LoVo (cell line): ENCODE measurements around the gene ARFGEF3.
A peak's percentile ranks its signal among the peaks of the same experiment; 100 is the strongest.
"Not testable (repeated sequence)": the region's sequence is repeated elsewhere in the genome, so short reads cannot be mapped to it uniquely, and the experiment has no call there.

Experiments used
- DNase-seq: peaks from one replicate; pipeline ENCODE4 v3.0.0-alpha.2; 2016; ENCODE audit warnings: low spot score

ARFGEF3 gene, protein sequence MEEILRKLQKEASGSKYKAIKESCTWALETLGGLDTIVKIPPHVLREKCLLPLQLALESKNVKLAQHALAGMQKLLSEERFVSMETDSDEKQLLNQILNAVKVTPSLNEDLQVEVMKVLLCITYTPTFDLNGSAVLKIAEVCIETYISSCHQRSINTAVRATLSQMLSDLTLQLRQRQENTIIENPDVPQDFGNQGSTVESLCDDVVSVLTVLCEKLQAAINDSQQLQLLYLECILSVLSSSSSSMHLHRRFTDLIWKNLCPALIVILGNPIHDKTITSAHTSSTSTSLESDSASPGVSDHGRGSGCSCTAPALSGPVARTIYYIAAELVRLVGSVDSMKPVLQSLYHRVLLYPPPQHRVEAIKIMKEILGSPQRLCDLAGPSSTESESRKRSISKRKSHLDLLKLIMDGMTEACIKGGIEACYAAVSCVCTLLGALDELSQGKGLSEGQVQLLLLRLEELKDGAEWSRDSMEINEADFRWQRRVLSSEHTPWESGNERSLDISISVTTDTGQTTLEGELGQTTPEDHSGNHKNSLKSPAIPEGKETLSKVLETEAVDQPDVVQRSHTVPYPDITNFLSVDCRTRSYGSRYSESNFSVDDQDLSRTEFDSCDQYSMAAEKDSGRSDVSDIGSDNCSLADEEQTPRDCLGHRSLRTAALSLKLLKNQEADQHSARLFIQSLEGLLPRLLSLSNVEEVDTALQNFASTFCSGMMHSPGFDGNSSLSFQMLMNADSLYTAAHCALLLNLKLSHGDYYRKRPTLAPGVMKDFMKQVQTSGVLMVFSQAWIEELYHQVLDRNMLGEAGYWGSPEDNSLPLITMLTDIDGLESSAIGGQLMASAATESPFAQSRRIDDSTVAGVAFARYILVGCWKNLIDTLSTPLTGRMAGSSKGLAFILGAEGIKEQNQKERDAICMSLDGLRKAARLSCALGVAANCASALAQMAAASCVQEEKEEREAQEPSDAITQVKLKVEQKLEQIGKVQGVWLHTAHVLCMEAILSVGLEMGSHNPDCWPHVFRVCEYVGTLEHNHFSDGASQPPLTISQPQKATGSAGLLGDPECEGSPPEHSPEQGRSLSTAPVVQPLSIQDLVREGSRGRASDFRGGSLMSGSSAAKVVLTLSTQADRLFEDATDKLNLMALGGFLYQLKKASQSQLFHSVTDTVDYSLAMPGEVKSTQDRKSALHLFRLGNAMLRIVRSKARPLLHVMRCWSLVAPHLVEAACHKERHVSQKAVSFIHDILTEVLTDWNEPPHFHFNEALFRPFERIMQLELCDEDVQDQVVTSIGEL (N-terminal part only)

DNA sequence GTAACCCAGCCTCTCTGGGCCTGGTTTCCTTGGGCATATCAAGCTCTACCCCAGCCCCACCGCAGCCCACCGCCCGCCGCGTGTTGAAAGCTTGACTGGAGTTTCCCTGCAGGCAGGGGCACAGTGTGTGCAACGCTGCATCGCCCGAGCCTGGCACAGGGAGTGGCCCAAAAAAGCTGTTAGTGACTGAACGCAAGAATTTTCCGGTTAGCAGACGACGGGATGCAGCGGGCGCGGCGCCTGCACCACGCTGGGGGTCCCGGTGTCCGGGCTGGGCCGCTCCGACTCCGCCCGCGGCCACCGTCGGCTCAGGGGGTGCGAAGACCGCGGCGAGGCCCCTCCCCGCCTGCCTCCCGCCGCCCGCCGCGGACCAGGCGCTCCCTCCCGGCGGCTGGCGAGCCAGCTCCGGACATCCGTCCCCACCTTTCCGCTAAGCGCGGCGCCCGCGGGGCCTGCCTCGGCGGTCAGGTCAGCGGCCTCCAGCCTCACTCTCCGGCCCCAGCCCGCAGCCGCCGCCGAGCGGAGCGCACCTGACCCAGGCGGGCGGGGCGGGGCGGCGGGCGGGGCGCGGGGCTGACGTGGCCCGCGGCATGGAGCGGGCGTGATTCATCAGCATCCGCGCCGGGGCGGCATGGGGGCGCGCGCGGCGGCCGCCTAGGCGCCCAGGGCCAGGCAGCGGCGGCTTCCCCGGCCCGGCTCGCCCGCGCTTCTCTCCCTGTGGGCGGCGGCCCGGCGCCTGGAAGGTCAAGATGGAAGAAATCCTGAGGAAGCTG lies at the start of gene ARFGEF3:
Gene ARFGEF3, plus strand, starts transcription at position 602 of the 773 bp plus-strand sequence. Its CDS starts 148 bp downstream, at position 750.
- DNase-seq = peak; percentile 76

DNA sequence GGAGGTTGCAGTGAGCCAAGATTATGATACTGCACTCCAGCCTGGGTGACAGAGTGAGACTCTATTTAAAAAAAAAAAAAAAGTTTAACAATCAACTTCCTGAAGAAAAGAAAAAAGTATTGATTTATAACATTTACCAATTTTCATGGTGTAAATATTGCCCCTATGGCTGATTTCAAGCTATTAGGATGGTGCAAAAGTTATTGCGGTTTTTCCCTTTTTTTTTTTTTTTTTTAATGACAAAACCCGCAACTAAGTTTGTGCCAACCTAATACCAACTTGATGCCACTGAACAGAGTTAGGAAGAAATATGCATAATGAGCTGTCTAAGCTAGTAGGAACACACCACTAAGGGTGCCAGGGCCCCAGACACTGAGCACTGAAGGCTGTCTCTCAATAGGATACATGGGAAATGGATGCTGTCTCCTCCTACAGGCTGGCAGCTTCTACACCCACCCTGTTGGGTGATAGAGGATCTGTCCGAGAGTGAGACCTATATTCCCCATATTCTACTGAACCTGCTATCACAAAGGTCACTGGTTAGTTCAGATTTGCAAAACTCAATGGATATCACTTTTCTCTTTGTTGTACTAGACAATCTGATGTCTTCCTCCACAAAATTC lies 48.0 kb upstream of the ARFGEF3 start:
- no peak for DNase-seq

DNA sequence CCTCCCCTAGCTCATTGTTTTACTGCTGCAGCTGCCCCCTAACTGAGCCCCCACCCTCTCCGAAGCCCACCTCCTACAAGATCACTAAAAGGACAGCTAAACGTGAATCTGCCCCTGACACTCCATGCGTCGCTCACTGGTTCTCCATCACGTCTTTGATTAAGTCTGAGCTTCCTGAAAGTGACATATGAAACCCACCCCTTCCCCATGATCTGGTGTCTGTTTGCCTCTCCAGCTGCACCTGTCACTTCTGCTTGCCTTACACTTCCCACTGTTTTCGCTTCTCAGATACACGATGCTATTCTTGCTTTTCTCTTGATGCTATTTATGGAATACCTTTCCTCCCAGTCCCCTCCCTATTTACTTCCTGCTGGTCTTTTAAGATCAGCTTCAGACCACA lies 46.5 kb upstream of the ARFGEF3 start:
- DNase-seq = no peak

DNA sequence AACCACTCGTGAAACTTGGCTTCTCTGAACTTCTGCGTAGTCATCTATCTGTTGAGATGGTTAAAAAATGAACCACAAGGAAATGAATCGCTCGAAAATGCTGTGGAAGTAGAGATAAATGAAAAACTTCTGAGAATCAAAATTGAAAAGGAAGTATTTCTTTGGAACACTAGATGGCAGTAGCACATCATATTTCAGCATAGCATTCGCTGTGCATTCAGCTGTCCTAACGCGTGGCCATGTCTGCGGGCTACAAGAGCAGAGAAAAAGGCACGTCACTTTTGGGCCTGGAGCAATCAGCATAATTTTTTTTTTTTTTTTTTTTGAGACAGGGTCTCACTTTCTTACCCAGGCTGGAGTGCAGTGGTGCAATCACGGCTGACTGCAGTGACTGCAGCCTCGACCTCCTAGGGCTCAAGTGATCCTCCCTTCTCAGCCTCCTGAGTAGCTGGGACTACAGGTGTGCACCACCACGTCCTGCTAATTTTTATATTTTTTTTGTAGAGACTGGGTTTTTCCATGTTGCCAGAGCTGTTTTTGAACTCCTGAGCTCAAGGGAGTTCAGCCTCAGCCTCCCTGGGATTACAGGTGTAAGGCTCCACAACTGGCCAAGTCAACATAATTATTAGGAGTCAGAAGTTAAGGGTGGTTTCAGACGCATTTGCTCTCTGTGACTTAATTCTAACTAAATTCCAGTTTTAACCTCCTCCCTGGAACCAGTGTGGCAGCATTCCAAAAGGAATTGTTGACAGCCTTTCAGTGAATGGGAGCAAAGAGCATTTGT lies 45.7 kb upstream of the ARFGEF3 start:
- DNase-seq = peak; percentile 74

DNA sequence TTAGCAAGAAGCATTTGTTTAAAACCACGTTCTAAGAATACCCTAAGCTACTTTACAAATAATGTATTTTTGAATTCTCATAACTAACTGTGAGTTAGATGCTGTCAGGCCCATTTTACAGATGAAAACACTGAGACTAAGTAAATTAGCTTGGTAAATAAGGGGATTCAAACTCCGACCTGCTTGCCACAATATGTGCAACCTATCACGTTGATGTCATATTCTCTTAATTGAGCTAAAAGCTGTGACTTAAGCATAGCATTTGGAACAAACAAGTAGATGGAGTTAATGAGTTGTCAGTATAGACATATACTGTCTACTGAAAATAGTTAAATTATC lies 45.1 kb upstream of the ARFGEF3 start:
- no peak for DNase-seq

DNA sequence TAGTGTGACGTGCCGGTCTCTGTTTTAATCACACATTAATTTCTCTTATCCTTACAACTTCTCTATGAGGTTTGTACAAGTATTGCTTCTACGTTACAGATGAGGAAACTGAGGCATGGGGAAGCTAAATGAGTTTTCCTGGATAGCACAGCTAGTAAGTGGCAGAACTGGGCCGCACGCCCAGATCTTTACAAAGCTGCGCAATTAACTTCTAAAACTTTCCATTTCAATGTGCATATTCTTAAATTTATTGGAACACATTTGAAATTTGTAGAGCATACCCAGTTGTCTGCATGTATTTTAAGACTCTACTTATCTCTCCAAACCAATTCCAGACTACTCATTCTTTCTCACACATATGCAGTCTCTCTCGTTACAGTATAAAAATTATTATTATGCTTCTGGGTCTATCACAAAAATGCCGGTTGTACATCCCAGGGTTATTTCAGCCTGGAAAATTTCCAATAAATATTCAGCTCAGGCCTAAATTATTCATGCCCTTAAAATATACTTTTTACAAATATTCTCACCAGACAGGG lies 44.3 kb upstream of the ARFGEF3 start:
- no peak for DNase-seq

DNA sequence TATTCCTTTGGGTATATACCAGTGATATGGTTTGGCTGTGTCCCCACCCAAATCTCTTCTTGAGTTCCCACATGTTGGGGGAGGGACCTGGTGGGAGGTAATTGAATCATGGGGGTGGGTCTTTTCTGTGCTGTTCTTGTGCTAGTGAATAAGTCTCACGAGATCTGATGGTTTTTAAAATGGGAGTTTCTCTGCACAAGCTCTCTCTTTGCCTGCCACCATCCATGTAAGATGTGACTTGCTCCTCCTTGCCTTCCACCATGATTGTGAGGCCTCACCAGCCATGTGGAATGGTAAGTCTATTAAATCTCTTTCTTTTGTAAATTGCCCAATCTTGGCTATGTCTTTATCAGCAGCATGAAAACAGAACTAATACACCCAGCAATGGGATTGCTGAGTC lies 42.5 kb upstream of the ARFGEF3 start:
- DNase-seq = not testable (repeated sequence)

DNA sequence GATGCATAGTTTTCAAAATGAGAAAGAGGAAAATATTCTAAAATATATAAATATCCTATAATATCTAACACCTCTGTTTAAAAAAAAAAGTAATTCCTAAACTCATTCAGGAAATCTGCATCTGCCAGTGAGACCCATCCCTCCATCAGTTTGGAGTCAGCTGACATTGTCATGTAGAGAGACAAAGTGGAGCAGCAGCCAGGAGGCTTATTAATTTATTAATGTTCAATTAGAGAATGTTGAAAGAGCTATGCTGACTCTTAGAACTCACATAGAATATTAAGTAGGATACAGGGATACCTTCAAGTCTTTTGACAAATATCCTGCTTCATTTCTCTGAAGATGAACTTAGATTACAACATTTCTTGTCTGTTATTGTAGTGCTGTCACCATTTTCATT lies 41.8 kb upstream of the ARFGEF3 start:
- DNase-seq = no peak

DNA sequence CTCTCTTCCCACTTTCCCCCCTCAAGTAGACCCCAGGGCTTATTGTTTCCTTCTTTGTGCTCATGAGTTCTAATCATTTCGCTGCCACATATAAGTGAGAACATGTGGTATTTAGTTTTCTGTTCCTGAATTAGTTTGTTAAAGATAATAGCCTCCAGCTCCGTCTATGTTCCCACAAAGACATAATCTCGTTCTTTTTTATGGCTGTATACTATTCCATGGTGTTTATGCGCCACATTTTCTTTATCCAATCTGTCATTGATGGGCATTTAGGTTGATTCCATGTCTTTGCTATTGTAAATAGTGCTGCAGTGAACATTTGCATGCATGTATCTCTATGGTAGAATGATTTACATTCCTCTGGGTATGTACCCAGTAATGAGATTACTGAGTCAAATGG lies 37.6 kb upstream of the ARFGEF3 start:
- no peak for DNase-seq

DNA sequence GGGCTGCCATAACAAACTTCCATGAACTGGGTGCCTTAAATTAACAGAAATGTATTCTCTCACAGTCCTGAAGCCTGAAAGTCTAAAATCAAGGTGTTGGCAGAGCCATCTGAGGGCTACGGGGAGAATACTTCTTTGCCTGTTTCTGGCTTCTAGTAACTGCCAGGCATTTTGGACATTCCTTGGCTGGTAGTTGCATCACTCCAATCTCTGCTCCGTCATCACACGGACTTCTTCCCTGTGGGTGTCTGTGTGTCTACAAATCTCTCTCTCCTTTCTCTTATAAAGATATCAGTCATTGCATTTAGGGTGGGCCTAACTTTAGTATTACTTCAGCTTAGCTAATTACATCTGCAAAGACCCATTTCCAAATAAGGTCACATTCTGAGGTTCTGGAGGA lies 33.6 kb upstream of the ARFGEF3 start:
- no peak for DNase-seq

DNA sequence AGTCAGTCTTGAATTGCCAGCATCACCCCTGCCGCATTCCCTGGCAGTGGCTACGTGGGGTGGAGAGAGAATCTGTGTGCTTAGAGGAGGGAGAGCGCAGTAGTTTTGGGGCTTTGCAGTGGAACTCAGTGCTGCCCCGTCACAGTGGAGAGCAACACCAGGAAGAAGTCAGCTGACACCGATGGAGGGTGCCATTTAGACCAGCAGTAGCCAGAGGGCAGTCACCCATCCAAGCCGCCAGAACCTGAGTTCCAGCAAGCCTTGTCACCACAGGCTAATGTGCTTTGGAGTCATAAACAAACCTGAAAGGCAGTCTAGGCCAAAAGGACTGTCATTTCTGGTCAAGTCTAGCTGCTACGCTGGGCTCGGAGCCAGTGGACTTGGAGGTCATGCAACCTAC lies 32.5 kb upstream of the ARFGEF3 start:
- DNase-seq = no peak

DNA sequence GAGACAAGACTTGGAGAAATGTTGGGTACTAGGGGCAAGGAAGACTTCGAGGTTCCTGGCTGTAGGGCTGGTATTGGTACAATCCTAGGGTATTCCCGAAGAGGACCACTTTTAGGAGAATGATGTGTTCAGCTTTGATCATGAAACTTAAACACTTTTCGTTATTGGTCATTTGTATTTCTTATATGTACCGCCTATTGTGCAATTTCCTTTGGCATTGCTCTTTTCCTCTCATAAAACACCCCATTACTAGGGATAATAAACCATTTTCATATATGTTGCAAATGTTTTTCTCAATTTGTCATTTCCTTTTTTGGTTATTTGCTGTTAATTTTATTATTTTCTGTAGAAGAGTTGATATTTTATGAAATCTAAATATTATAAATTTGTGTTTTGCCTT lies 18.9 kb upstream of the ARFGEF3 start:
- DNase-seq = no peak

DNA sequence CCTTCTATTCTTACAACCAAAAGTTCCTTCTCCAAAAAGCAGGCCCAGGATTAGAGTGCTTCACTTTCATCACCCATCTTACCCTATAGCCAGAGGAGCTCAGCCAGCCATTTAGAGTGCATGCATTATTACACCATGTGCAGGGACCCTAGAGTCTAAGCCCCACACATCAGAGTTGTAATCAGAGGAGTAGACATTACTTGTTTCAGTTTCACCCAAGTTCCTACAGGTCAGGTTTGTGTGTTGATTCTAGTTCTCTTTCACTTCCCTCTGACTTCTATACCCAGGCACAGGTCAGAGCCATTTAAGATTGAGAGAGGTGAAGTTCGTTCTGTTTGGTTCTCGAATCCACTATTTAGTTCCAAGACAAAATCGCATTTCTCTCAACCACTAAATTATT lies 16.3 kb upstream of the ARFGEF3 start:
- no peak for DNase-seq

DNA sequence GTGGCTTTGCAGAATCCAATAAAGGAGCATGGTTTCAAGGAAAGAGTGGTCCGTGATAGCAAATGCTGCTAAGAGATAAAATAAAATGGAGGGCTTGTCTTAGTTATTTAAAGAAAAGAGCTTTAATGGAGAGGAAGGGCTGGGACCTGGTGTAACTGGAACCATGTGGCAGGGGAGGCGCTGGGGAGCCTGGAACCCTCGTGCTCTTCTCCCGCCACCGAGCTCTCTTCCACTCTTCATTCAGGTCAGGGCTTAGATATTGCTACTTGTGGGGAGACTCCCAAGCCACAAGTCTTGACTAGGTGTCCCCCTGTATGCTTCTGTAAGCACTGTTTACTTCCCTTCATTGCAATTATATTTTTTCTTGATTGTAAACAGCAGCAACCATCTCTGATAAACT lies 15.2 kb upstream of the ARFGEF3 start:
- no peak for DNase-seq

DNA sequence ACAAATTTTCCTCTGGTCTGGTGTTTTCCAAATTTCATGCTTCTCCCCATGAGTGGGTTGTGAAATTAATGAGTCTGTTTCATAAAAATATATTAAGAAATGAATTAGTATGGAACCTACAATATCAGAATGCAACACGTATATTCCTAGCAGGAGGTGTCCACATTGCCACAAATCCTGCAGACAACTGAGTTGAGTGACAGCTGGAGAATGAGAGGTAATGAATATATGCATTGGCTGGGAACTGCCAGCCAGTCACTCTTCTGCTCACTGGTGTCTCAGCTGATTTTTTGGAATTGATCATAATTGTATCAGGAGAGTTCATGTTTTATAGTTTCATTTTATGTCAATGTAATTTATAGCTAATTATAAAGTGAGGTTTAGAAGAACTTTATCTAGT lies 6.3 kb upstream of the ARFGEF3 start:
- DNase-seq = no peak

DNA sequence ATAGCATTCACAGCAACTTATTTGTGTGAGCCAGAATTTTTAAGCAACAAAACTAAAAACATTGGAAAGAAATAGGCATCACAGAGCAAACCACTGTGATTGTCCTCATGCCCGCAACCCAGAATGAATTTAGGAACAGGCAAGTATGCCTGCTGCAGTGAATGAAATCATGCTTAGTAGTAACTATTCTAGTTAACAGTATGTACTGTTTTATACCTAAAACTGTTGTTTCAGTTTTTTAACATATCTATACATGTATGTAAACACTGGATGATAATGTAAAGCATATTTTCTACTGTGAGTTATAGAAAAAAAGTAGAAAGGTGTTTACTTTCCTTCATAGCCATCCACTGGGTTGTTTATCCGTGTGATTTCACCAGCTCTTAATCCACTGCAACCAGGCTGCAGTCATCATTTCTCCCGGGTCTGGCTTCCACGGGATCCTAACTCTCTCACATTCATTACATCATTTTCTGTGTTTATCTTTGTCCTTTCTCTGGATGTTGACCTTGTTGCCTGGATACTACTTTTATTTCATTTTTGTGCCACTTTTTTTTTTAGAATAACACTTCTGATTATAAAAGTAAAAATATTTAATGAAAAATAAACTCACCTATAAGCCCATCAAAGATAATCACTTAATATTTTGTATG lies 3.6 kb upstream of the ARFGEF3 start:
- DNase-seq = no peak

DNA sequence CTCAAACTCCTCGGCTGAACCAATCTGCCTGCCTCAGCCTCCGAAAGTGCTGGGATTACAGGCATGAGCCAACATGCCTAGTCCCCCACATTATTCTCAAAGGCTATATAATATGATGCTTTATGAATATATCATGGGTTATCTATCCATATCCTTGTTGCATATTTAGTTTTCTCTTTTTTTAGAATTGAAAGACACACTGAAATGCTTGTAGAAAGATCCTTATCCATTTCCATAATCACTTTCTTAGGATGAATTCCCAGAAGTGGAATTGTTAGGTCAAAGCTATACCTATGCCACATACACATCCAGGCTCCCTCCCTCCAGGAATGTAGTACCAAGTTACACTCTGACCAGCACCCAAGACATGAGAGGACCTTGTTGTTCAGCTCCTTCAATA lies 2.5 kb upstream of the ARFGEF3 start:
- DNase-seq = no peak

DNA sequence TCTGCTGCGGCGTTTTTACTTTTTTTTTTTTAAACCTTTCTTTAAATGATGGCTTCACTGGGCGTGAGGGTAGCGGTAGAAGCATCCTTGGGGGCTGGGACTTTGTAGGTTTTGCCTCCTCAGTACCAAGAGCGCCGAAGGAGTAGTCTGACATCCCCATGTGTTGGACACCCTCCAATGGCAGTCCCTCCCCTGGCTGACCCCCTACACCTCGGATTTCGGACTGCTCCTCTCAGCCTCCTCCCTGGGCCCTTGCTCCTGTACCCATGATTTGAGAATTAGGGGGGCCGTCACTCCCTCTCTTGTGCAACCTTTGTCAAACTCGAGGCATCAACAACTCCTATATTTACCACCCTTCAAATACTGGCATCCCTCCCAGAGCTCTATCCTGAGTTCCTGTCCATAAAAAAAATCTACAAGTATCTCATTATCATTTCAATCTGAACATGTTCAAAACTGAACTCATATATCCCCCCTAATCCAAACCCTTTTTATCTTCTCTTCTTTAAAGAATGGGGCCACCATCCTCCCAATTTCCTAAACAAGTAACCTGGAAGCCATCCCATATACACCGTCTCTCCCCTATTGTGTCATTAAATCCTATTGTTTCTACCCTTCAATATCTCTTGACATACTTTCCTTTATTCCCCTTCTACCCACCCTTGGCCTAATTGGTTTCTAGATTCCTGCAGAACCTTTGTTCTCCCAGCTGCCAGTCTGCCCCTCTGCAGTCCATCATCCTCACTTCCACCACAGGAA lies 1.2 kb upstream of the ARFGEF3 start:
- DNase-seq = no peak

DNA sequence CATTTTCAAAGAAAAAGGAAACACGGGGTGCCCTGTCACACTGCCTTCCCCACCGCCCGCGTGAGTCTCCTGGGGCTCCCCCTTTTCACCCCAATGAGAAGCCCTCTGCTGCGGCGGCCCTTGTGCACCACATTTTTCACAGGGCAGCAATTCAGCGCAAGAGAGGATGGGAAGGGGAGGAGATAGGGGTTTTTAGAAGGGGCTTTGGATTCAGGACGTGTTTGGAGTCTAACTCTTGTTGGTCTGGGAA lies 726 bp upstream of the ARFGEF3 start:
- no peak for DNase-seq
